HG03175 (cell line): ENCODE data around the gene MTIF3.
A peak's percentile ranks its signal among the peaks of the same experiment; 100 is the strongest.
"Not testable (repeated sequence)": the region's sequence is repeated elsewhere in the genome, so short reads cannot be mapped to it uniquely, and the experiment has no call there.

Source experiments
- ATAC-seq: cut with Tn5 transposase; IDR thresholded peaks from one replicate; pipeline ENCODE4 v1.9.1; 2021; ENCODE audit warnings: mild to moderate bottlenecking, moderate library complexity; ENCODE audit not compliant: unreplicated experiment

MTIF3 gene

DNA sequence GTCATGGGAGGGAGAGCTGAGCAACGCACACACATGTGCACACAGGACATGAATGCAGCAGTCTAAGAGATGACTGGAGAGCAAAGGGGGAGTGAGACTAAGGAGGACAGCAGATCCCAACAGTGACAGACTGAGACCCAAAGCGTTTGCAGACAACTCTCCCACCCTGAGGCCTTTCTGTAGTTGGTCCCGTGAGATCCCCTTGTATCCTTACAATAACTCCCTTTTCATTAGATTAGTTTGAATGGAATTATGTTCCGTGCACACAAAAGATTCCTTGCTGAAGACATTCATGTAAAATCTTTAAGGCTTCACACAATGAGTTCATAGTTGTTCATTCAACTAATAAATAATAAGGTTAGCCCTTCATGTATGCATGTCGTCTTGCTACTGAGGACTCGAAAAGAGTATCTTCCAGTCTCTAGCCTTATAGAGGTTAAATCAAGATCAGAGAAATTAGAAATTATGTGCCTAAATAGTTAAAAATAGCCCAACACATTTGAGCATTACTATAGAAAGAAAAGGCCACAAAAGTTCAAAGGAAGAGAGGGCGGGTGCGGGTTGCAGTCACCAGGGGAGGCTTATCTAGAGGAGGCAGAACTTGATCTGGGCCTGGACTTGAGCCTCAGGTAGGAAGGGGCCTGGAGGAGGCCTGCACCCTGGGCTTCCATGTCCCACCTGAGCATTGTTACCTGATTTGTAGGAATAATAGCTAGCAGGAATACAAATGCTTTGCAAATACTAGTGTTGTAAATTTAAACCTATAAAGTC is 29.1 kb downstream of the MTIF3 start:
- ATAC-seq, result no peak

DNA sequence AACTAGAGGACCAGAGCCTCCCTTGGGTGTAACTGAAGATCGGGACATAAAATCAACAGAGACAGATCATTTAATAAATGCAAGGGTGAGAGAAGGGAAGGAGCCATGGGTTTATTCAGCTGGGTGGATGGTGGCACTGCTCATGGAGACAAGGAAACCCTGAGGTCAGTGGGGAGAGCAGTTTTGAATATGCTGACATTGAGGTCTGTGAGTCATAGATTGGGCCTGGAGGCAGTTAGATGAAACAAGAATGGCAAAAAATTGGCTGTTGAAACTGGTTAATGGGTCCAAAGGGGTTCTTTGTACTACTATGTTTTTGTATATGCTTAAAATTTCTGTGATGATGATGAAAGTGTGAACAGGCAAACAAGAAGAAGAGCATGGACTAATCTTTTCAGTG is 31.0 kb downstream of the MTIF3 start:
- no peak for ATAC-seq

GRCh38 chr13:27415116-27415515 is 35.2 kb downstream of the MTIF3 start:
- ATAC-seq, result no peak

DNA sequence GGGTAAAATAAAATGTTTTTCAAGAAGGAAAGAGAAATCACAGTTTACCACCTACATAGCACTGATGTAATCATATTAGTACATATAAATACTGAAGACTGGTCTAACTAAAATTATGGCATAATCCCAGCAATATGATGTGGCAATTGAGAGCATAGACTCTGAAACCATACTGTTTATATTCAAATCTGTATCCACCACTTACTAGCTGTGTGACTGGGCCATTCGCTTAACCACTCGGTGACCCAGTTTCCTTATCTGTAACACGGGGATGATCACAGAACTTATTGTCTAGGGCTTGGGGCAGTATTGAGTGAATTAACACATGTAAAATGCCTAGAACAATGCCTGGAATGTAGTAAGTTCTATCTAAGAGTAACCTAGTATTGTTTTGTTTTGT is 39.0 kb downstream of the MTIF3 start:
- ATAC-seq, result no peak

- no peak for ATAC-seq
Measured at GRCh38 chr13:27409013-27409412, 41.4 kb downstream of the MTIF3 start.

DNA sequence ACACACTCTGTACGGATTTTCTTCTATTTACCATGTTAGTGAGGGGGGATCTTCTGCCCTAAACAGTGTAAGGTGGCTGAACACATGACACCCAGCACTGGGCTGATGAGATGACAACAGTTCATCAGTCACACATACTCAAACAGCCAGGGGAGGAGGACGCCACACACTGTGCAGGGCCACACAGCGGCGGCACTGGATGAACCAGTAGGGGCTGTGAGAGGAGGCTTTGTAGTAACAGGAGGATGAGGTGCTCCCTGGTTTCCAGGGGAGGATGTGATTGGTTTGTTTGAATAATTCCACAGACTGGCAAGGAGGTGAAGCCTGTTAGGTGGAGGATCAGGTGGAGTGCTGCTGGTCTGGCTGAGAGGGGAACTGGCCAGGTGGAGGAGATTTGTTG is 42.3 kb downstream of the MTIF3 start:
- ATAC-seq, result no peak

- peak; percentile 56 for ATAC-seq
Measured at GRCh38 chr13:27406178-27406939, 44.0 kb downstream of the MTIF3 start.

DNA sequence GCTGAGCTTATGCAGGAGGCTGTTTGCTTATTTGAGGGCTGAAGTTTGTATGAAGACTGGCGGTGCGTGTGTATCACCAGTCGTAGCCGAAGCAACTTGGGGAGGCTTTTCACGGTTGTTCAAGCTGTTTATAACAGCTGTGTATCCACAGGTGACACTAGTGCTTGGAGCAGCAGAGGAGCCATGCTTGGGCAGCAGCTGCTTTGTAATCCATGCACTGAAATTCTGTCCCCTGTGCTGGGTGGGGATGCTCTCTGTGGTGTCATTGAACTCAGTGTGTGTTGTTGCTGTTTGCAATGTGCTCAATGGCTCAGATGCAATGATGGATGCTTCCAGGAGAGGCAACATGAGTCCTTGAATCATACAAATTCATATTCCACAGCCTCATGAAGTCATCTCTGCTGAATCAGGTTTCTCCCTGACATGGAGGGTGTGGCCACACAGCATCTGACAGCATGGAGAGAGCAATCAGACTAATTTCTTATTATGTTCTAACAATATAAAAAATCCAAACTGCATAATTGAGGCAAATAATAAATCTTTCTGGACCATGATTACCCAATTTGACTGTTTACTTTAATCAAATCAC is 44.7 kb downstream of the MTIF3 start:
- no peak for ATAC-seq

- no peak for ATAC-seq
Measured at GRCh38 chr13:27404680-27405079, 45.7 kb downstream of the MTIF3 start.

- ATAC-seq, result no peak
Measured at GRCh38 chr13:27403727-27404385, 46.5 kb downstream of the MTIF3 start.

DNA sequence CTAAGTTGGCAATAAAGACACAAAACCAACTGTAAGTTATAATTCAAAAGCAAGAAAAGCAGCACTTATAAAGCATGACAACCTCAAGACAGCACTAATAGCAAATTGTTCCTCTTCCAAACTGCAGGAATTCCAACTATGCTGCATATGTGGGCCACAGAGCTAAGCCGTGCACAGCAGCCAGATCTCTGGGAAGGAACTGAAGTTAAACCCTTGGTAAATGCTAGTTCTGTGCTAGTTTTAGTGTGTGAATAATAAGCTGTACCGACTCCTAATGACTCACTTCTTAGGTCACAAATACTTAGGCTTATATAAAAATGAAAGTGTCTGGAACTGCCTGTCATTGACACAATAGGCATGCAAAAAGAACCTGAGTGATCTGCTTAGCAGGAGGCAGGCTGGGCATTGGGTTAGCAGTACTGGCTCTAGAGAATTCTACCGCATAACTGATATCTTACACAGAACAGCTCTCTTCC is 47.1 kb downstream of the MTIF3 start:
- no peak for ATAC-seq

DNA sequence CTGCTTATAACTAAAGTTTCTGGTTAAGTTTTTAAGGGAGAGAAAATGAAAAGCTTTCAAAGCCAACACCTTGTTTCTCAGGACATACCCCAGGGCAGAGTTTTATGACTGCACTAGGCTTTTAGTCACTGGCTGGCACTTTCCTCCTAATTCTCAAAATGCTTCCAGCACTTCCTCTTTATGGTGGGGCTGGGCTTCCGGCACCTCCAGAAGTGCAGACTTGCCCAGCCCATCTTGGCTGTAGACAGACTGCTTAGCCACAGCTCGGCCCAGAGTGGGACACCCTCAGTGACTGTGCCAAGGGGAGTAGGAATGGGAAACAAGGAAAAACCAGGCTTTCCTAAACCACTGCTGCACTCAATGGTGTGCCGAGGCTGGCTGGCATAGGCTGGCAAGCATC is 49.2 kb downstream of the MTIF3 start:
- ATAC-seq, result no peak

GRCh38 chr13:27400405-27400804 is 50.0 kb downstream of the MTIF3 start:
- ATAC-seq, result not testable (repeated sequence)

DNA sequence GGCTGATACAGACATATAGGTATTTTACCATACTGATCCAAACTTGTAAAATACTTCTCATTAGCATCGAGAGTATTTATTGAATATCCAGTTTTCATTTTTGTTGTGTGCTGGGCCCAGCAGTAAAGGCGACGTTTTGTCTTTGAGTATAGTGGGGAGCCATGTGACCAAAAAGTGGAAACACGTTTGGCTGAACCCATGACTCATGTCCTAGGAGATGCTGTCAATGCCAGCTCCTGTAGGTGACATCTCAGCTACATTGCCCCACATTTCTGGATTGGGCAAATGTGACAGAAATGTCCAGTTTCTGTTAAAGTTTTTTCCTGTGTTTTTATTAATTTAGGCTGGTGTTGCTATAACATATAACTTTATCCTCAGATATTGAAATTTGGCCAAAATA is 52.0 kb downstream of the MTIF3 start:
- no peak for ATAC-seq

DNA sequence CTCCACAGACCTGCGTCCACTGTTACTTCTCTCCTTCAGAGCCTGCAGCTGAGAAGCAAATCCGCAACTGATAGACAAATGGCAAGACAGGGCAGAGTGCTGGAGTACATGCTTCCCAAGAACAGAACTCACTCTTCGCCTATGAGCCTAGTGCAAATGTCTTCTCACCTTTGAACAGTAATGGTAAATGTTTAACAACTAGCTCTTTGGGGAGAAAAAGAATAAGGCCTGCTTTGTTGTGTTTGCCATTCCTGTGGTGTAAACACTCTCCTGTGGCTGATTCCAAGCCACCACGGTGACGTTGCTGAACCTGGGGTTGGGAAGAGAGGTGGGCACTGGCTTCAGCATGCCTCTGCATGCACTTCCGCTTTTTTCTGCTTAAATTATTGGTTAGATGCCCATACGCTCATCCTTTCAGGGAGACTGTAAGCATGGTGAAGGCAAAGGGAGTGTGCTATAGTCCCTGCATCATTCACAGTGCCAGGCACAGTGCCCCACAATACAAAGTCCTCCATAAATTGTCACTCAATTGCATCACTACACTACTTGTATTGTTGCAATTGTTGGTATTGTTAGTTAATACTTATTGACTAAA is 54.0 kb downstream of the MTIF3 start:
- ATAC-seq, result no peak

GRCh38 chr13:27395007-27395510 is 55.3 kb downstream of the MTIF3 start:
- ATAC-seq, result no peak

GRCh38 chr13:27393101-27393500 is 57.3 kb downstream of the MTIF3 start:
- ATAC-seq, result no peak

- ATAC-seq, result no peak
Measured at GRCh38 chr13:27391471-27391870, 58.9 kb downstream of the MTIF3 start.

DNA sequence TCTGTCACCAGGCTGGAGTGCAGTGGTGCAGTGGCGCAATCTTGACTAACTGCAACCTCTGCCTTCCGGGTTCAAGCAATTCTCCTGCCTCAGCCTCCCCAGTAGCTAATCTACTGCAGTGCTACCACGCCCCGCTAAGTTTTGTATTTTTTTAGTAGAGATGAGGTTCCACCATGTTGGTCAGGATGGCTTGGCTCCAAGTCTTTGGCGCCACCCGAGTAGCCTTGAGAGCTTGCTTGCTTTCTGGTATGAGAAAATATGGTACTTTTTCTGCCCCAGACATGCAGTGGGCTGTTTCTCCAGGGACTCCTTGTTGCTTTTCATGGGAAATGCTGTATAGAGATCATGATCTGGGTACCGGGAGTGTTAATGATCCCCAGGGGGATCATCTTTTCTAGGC is 60.5 kb downstream of the MTIF3 start:
- ATAC-seq, result no peak

DNA sequence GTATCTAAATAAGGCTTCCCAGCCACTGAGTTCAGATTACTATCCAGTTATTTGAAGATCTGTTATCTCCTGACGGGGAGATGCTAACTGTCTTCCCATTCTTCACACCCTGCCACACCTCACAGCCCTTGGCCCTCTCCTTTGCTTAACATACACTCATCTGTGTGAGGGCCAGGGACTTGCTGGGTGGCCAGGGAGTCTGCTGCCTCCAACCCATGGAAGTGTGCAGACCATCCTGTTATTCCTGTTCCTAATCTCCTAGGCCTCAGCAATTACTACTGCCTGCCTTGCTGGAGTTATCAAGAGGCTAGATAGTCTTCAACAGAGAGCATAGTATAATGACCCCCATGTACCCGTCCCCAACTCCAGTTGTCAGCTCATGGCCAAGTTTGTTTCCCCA is 62.1 kb downstream of the MTIF3 start:
- ATAC-seq, result no peak
